Transverse colon (tissue), 4 donors: ENCODE data around the gene CWC25.

Experiments used
- CTCF ChIP-seq, 5 experiments: fragments of 200-600 bp in 3 of 5; fragments of 450-650 bp in 2 of 5; sonication (generic) in 3 of 5; IDR thresholded peaks; 1 replicate in 2 of 5; 2 replicates in 3 of 5; pipeline ENCODE4 v1.5.1; 2016 to 2017; ENCODE audit warnings: antibody characterized with exemption in 5 of 5, inconsistent platforms in 3 of 5, mild to moderate bottlenecking in 2 of 5, moderate library complexity in 1 of 5
- EP300 ChIP-seq: sonication (generic); formaldehyde crosslinking; IDR thresholded peaks from one replicate; pipeline ENCODE4 v1.6.1; 2017; ENCODE audit warnings: antibody characterized with exemption, low read depth
- POLR2A ChIP-seq: fragments of 450-650 bp; IDR thresholded peaks from one replicate; pipeline ENCODE4 v1.6.1; 2016; ENCODE audit warnings: antibody characterized with exemption, mild to moderate bottlenecking, moderate library complexity
- POLR2AphosphoS5 ChIP-seq, 3 donors: sonication (generic); formaldehyde crosslinking; IDR thresholded peaks; one replicate each; pipeline ENCODE4 v1.6.1; 2016; ENCODE audit warnings: antibody characterized with exemption in 3 of 3

GRCh38 chr17:38857271-38857670 lies 32.1 kb upstream of the CWC25 start:
- no peak for TF ChIP-seq CTCF (IDR thresholded peaks at IDR 0.05)
- no peak for TF ChIP-seq POLR2AphosphoS5 (IDR thresholded peaks at IDR 0.05)
- no peak for TF ChIP-seq POLR2A
- TF ChIP-seq EP300: no peak
